Astrocyte (in vitro differentiated cells and primary cell): ENCODE results near the gene TENT5C. TPM values are rescaled to one million over a fixed set of nuclear protein-coding genes. Genes with fewer than 3 reads are reported as not detected.

ENCODE experiments used
- DNase-seq: peaks from one replicate; pipeline ENCODE4 v3.0.0-alpha.2; 2010; ENCODE audit warnings: low read depth
- FAIRE-seq: peaks from 2 replicates; lab custom pipeline; 2011; peaks lifted over from hg19 to GRCh38; lab: Jason Lieb, UNC
- H2AFZ ChIP-seq: 2 replicates; pipeline ENCODE4 v1.6.0; 2012; ENCODE audit warnings: low read depth, low read length, inconsistent platforms
- H3K27ac ChIP-seq: 2 replicates; pipeline ENCODE4 v1.5.1; 2011; ENCODE audit warnings: low read depth, low read length, inconsistent platforms
- H3K27me3 ChIP-seq: 2 replicates; pipeline ENCODE4 v1.6.0; 2011; ENCODE audit warnings: low read length, inconsistent platforms; ENCODE audit not compliant: insufficient read depth
- H3K36me3 ChIP-seq: 2 replicates; pipeline ENCODE4 v1.5.1; 2011; ENCODE audit warnings: low read length, inconsistent platforms; ENCODE audit not compliant: insufficient read depth
- H3K4me1 ChIP-seq: 2 replicates; pipeline ENCODE4 v1.5.1; 2011; ENCODE audit warnings: low read length, inconsistent platforms; ENCODE audit not compliant: insufficient read depth
- H3K4me2 ChIP-seq: 2 replicates; pipeline ENCODE4 v1.6.0; 2012; ENCODE audit warnings: low read length, inconsistent platforms
- H3K4me3 ChIP-seq: 2 replicates; pipeline ENCODE4 v1.5.1; 2011; ENCODE audit warnings: low read depth, mild to moderate bottlenecking, low read length, inconsistent platforms; ENCODE audit not compliant: insufficient read depth
- H3K79me2 ChIP-seq: 2 replicates; pipeline ENCODE4 v1.6.0; 2012; ENCODE audit warnings: mild to moderate bottlenecking, low read length, inconsistent platforms; ENCODE audit not compliant: insufficient read depth
- H3K9ac ChIP-seq: 2 replicates; pipeline ENCODE4 v1.6.0; 2012; ENCODE audit warnings: mild to moderate bottlenecking, low read length, inconsistent platforms
- H3K9me3 ChIP-seq: 2 replicates; pipeline ENCODE4 v1.5.1; 2012; ENCODE audit warnings: low read depth, mild to moderate bottlenecking, low read length, inconsistent platforms; ENCODE audit not compliant: insufficient read depth
- H4K20me1 ChIP-seq: 2 replicates; pipeline ENCODE4 v1.6.0; 2012; ENCODE audit warnings: low read length, inconsistent platforms; ENCODE audit not compliant: insufficient read depth
- H3K27ac Mint-ChIP-seq: one replicate; pipeline ENCODE4 v1.8.0; 2021; ENCODE audit warnings: mild to moderate bottlenecking, mixed read lengths; ENCODE audit not compliant: unreplicated experiment
- H3K27me3 Mint-ChIP-seq: one replicate; pipeline ENCODE4 v1.8.0; 2021; ENCODE audit warnings: low read depth, mixed read lengths; ENCODE audit not compliant: unreplicated experiment
- H3K36me3 Mint-ChIP-seq: one replicate; pipeline ENCODE4 v1.8.0; 2021; ENCODE audit warnings: low read depth, mixed read lengths; ENCODE audit not compliant: unreplicated experiment
- H3K4me1 Mint-ChIP-seq: one replicate; pipeline ENCODE4 v1.8.0; 2021; ENCODE audit warnings: low read depth, mixed read lengths; ENCODE audit not compliant: unreplicated experiment
- H3K4me3 Mint-ChIP-seq: one replicate; pipeline ENCODE4 v1.8.0; 2021; ENCODE audit warnings: mild to moderate bottlenecking, moderate library complexity, mixed read lengths; ENCODE audit not compliant: unreplicated experiment
- H3K9me3 Mint-ChIP-seq: one replicate; pipeline ENCODE4 v1.8.0; 2021; ENCODE audit warnings: mild to moderate bottlenecking, mixed read lengths; ENCODE audit not compliant: unreplicated experiment
- EZH2 ChIP-seq: IDR thresholded peaks from 2 replicates; pipeline ENCODE4 v1.6.1; 2012; ENCODE audit warnings: mild to moderate bottlenecking, low read length, inconsistent platforms; ENCODE audit not compliant: insufficient read depth
- total RNA-seq: library from RNA; stranded (reverse); gene quantifications from 2 replicates; pipeline ENCODE4 v1.2.1, GENCODE V29; 2021
- TF ChIP-seq, protein P1 (sequence below): IDR thresholded peaks from 2 replicates; pipeline ENCODE4 v1.5.1; 2011; ENCODE audit warnings: low read depth, mild to moderate bottlenecking, inconsistent platforms, low read length, moderate library complexity; ENCODE audit not compliant: insufficient read depth

The TENT5C gene
- total RNA-seq, 1 donor from 2014 or later = 0.77 TPM

- FAIRE-seq = no peak
- peaks cover 10% of the 10 kb centered on the region for H3K27me3 Mint-ChIP-seq
- H3K4me2 ChIP-seq = no peak overlapping the region
- no peak overlapping the region for H3K4me3 Mint-ChIP-seq
- no peak overlapping the region for H3K27ac Mint-ChIP-seq
- H4K20me1 ChIP-seq = no peaks in the 10 kb centered on the region
- no peak for TF ChIP-seq EZH2
- TF ChIP-seq, protein P1, sequence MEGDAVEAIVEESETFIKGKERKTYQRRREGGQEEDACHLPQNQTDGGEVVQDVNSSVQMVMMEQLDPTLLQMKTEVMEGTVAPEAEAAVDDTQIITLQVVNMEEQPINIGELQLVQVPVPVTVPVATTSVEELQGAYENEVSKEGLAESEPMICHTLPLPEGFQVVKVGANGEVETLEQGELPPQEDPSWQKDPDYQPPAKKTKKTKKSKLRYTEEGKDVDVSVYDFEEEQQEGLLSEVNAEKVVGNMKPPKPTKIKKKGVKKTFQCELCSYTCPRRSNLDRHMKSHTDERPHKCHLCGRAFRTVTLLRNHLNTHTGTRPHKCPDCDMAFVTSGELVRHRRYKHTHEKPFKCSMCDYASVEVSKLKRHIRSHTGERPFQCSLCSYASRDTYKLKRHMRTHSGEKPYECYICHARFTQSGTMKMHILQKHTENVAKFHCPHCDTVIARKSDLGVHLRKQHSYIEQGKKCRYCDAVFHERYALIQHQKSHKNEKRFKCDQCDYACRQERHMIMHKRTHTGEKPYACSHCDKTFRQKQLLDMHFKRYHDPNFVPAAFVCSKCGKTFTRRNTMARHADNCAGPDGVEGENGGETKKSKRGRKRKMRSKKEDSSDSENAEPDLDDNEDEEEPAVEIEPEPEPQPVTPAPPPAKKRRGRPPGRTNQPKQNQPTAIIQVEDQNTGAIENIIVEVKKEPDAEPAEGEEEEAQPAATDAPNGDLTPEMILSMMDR = no peak
- H3K9me3 Mint-ChIP-seq = no peaks in the 10 kb centered on the region
- H3K27ac ChIP-seq = no peak overlapping the region
- no peaks in the 10 kb centered on the region for H3K36me3 ChIP-seq
- no peaks in the 10 kb centered on the region for H3K4me1 Mint-ChIP-seq
- no peaks in the 10 kb centered on the region for H3K27me3 ChIP-seq
- no peaks in the 10 kb centered on the region for H3K79me2 ChIP-seq
- H3K9me3 ChIP-seq = no peaks in the 10 kb centered on the region
- H2AFZ ChIP-seq = no peak overlapping the region
- DNase-seq = no peak
- H3K9ac ChIP-seq = no peak overlapping the region
- no peaks in the 10 kb centered on the region for H3K36me3 Mint-ChIP-seq
- H3K4me3 ChIP-seq = no peak overlapping the region
- H3K4me1 ChIP-seq = no peaks in the 10 kb centered on the region
Observed at GRCh38 chr1:117575586-117576225, 30.1 kb upstream of the TENT5C start.

DNA sequence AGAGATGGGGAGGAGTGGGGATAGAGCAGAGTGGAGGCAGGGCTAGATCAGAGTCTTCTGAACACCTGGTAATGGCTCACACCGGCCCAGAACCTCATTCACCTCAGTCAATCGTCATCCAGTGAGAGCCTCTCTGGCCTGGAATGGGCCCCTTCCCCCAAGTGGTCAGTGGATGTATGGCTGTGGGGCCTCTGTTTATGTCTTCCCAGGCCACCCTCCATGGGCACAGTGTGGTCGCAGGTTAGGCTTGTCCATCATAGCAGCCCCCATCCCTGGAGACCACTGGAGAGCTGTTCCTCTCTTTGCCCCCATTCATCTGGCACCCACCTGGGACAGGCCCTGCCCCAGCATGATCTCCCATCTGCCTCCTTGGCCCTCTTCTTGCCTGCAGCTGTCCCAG is 29.6 kb upstream of the TENT5C start:
- Mint-ChIP-seq H3K9me3 (no peaks in the 10 kb centered on the region), H3K27ac (no peak overlapping the region), H3K27me3 (peaks cover 13% of the 10 kb centered on the region), H3K4me1 (no peaks in the 10 kb centered on the region), H3K4me3 (no peak overlapping the region), H3K36me3 (no peaks in the 10 kb centered on the region)
- no peaks in the 10 kb centered on the region for H3K79me2 ChIP-seq
- no peaks in the 10 kb centered on the region for H3K4me1 ChIP-seq
- H3K36me3 ChIP-seq = no peaks in the 10 kb centered on the region
- H3K27me3 ChIP-seq = no peaks in the 10 kb centered on the region
- no peak overlapping the region for H2AFZ ChIP-seq
- H3K4me3 ChIP-seq = no peak overlapping the region
- H4K20me1 ChIP-seq = no peaks in the 10 kb centered on the region
- no peaks in the 10 kb centered on the region for H3K9me3 ChIP-seq
- TF ChIP-seq, protein P1 = no peak
- no peak for TF ChIP-seq EZH2
- H3K9ac ChIP-seq = no peak overlapping the region
- no peak overlapping the region for H3K27ac ChIP-seq
- FAIRE-seq = no peak
- H3K4me2 ChIP-seq = no peak overlapping the region
- DNase-seq = no peak

GRCh38 chr1:117577191-117577885 is 28.5 kb upstream of the TENT5C start:
- H3K9me3 Mint-ChIP-seq = no peaks in the 10 kb centered on the region
- H3K4me3 Mint-ChIP-seq = no peak overlapping the region
- Histone ChIP-seq H3K9ac (no peak overlapping the region), H3K36me3 (no peaks in the 10 kb centered on the region), H3K27ac (no peak overlapping the region), H3K9me3 (no peaks in the 10 kb centered on the region), H3K4me2 (no peak overlapping the region), H3K27me3 (no peaks in the 10 kb centered on the region), H4K20me1 (no peaks in the 10 kb centered on the region), H3K79me2 (no peaks in the 10 kb centered on the region), H3K4me3 (no peak overlapping the region), H3K4me1 (no peaks in the 10 kb centered on the region), H2AFZ (no peak overlapping the region)
- H3K4me1 Mint-ChIP-seq = no peaks in the 10 kb centered on the region
- DNase-seq (no peak), FAIRE-seq (no peak)
- H3K27me3 Mint-ChIP-seq = peaks cover 13% of the 10 kb centered on the region
- H3K27ac Mint-ChIP-seq = no peak overlapping the region
- TF ChIP-seq, protein P1 = no peak
- TF ChIP-seq EZH2 = no peak
- no peaks in the 10 kb centered on the region for H3K36me3 Mint-ChIP-seq
